HG03025 (cell line): ENCODE measurements around the gene NRG3.

ENCODE experiments used
- ATAC-seq: cut with Tn5 transposase; IDR thresholded peaks from one replicate; pipeline ENCODE4 v1.9.1; 2021; ENCODE audit warnings: mild to moderate bottlenecking, moderate library complexity; ENCODE audit not compliant: unreplicated experiment, low FRiP score

NRG3 gene

GRCh38 chr10:82440775-82441174 lies 565.8 kb downstream of the NRG3 start:
- ATAC-seq = no peak

- ATAC-seq = no peak
Observed at GRCh38 chr10:82452046-82452445, 577.1 kb downstream of the NRG3 start.

- no peak for ATAC-seq
Observed at GRCh38 chr10:82452676-82453075, 577.7 kb downstream of the NRG3 start.

GRCh38 chr10:82453678-82454293 lies 578.8 kb downstream of the NRG3 start:
- ATAC-seq = no peak

- no peak for ATAC-seq
Observed at GRCh38 chr10:82462910-82463551, 588.0 kb downstream of the NRG3 start.

GRCh38 chr10:82463614-82464013 lies 588.6 kb downstream of the NRG3 start:
- no peak for ATAC-seq

- no peak for ATAC-seq
Observed at GRCh38 chr10:82464191-82464818, 589.3 kb downstream of the NRG3 start.

GRCh38 chr10:82464966-82465365 lies 590.0 kb downstream of the NRG3 start:
- no peak for ATAC-seq

GRCh38 chr10:82468453-82468852 lies 593.5 kb downstream of the NRG3 start:
- no peak for ATAC-seq

- ATAC-seq = no peak
Observed at GRCh38 chr10:82472406-82473335, 597.7 kb downstream of the NRG3 start.

GRCh38 chr10:82477776-82478175 lies 602.8 kb downstream of the NRG3 start:
- ATAC-seq = no peak

GRCh38 chr10:82492647-82493046 lies 617.7 kb downstream of the NRG3 start:
- no peak for ATAC-seq

GRCh38 chr10:82496114-82496513 lies 621.1 kb downstream of the NRG3 start:
- ATAC-seq = no peak

- no peak for ATAC-seq
Observed at GRCh38 chr10:82497439-82497838, 622.4 kb downstream of the NRG3 start.

- ATAC-seq = no peak
Observed at GRCh38 chr10:82498976-82499375, 624.0 kb downstream of the NRG3 start.

- ATAC-seq = no peak
Observed at GRCh38 chr10:82505009-82505408, 630.0 kb downstream of the NRG3 start.

- ATAC-seq = no peak
Observed at GRCh38 chr10:82506680-82507376, 631.8 kb downstream of the NRG3 start.

- no peak for ATAC-seq
Observed at GRCh38 chr10:82515256-82515655, 640.3 kb downstream of the NRG3 start.

GRCh38 chr10:82529062-82529461 lies 654.1 kb downstream of the NRG3 start:
- no peak for ATAC-seq

GRCh38 chr10:82535457-82535856 lies 660.5 kb downstream of the NRG3 start:
- ATAC-seq = no peak
